GM19455 (cell line): ENCODE measurements around the gene FBLN5.
"Not testable (repeated sequence)": the region's sequence is repeated elsewhere in the genome, so short reads cannot be mapped to it uniquely, and the experiment has no call there.

ENCODE experiments used
- ATAC-seq: cut with Tn5 transposase; IDR thresholded peaks from one replicate; pipeline ENCODE4 v1.9.1; 2021; ENCODE audit not compliant: unreplicated experiment

The FBLN5 gene

GRCh38 chr14:91910196-91910595 is 37.3 kb downstream of the FBLN5 start:
- no peak for ATAC-seq

DNA sequence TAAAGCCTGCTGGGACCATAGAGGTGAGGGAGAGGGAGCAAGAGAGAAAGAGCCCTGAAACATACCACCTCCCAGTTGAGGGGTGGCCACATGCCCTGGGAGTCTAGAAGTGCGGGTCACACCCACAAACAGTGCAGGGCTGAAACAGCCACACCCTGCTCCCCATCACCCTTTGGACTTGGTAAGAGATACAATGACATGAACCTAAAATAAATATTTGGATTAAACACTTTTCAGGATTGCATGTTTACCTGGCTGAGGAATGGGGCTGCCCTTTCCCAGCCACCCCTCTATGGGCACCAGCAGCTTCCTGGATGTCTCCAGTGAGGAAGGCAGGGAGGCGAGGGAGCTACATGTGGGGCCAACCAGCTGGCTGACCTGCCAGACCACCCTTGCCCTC is 41.1 kb downstream of the FBLN5 start:
- ATAC-seq = no peak

GRCh38 chr14:91904956-91905645 is 42.4 kb downstream of the FBLN5 start:
- no peak for ATAC-seq

- no peak for ATAC-seq
Measured at GRCh38 chr14:91904483-91904882, 43.0 kb downstream of the FBLN5 start.

- no peak for ATAC-seq
Measured at GRCh38 chr14:91903070-91903469, 44.4 kb downstream of the FBLN5 start.

DNA sequence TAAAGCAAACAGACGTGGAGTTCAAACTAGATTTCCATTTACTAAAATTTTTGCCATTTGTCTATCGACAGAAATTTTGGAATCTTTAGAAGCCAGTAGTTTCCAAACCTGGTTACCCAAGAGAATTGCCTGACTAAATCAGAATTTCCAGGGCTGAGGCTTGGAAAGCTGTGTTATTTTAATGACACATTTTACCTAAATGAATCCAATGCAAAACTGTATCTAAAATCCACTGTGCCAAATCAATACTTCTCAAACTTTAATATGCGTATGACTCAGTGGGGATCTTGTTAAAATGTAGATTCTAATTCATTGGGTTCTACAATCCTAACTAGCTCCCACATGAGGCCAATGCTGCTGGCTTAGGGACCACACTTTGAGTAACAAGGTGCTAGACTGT is 45.2 kb downstream of the FBLN5 start:
- ATAC-seq = no peak

- no peak for ATAC-seq
Measured at GRCh38 chr14:91901449-91902226, 45.9 kb downstream of the FBLN5 start.

GRCh38 chr14:91899806-91900205 is 47.7 kb downstream of the FBLN5 start:
- no peak for ATAC-seq

DNA sequence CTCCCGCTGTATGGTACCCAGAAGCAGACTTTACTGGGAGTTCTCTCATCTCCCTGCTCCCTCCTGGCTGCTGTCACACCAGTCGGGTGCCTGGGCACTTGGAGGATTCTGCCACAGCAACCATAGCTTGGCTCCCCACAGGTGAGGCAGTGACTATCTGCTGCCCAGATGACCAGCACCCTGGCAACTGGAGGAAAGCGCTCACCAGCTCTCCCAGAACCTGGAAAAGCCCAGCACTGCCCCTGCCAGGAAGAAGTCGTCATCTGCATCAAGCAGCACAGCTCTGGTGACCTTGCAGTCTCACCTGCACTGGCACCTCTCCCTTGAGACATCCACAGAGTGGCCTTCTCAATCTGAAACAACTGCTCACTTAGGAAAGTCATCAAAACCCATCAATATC is 48.3 kb downstream of the FBLN5 start:
- ATAC-seq = no peak

GRCh38 chr14:91898372-91898771 is 49.1 kb downstream of the FBLN5 start:
- no peak for ATAC-seq

- not testable (repeated sequence) for ATAC-seq
Measured at GRCh38 chr14:91897716-91898115, 49.8 kb downstream of the FBLN5 start.

DNA sequence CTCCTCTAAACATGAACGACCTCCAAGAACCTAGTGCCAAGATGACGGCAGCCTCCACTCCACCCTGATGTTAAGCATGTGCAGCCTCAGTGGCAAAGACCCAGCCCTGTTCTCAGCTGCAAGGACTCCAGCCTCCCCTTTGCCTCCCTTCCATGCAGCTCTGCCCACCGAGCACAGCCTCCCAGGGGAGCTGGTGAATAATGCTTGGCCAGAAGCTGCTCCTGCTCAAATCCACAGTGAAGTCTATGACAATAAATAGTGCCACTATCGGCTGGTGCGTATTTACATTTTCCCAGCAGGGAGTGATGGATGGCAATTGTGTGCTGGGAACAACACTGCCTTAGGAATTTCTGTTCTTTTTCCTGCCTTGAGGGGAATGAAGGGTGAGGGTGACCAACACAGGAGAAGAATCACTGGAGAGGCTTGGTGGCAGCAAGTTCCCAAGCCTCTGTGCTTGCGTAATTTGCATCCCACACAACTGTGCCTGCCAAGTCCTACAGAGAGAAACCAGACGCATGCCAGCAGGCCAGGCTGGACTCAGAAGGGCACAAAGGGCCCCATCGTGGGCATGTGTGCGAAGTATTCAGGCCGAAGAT is 50.3 kb downstream of the FBLN5 start:
- ATAC-seq = no peak

- ATAC-seq = no peak
Measured at GRCh38 chr14:91896419-91896818, 51.1 kb downstream of the FBLN5 start.

- ATAC-seq = no peak
Measured at GRCh38 chr14:91893669-91894068, 53.8 kb downstream of the FBLN5 start.

DNA sequence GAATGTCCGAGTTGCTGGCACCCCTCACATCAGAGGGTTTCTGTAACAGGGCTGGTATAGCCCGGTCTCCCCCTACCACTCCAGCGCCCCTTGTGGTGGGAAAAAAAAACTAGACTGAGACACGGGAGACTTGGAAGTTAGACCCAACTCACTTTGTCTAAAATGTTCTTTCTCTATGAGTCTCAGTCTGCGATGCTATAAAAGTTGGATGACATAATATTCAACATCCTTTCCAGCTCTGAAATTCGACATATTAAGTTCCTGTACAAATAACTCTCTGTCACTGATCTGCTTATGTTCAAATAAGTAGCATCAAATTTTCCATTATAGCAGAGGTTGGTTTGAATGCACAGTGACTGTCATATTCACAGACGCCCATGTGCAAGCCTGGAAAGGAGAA is 54.5 kb downstream of the FBLN5 start:
- no peak for ATAC-seq

DNA sequence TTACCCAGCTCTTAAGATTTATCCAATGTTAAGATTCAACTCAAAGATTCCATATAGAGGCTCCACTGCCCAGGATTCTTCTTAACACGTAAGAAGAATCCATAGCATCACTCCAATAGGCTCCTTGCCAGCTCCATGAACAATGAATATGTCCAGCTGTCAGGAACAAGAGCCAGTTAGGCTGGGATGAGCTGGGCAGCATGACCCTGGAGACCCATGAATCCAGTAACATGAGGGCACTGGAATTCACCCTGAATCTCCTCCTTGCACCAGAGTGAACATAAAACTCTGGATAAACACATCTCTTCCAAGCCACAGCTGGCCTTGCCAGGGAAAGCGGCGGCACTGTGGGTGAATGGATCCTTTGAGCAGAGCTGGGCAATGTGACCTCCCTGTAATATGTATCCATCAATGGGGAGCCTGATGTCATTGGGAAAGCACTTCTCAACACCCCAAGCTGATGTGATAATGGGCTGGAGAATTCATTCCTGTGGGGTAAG is 55.7 kb downstream of the FBLN5 start:
- no peak for ATAC-seq

DNA sequence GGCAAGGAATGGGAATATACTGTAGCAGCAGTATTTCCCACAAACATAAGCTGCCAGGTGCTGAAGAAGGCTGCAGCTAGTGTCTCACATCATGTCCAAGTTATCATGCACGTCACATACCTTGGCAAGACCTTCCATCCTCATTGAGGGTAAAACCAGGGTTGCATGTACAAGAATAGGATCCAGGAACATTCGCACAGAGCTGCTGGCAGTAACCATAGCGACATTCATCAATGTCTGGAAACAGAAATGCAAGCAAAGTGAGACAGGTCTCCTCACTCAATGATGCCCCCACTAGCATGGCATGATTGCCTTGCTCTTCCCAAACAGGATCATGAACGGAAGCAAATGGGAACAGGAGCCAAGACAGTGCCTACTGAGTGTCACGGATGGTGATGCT is 56.4 kb downstream of the FBLN5 start:
- no peak for ATAC-seq

GRCh38 chr14:91890291-91890749 is 57.2 kb downstream of the FBLN5 start:
- no peak for ATAC-seq

- ATAC-seq = no peak
Measured at GRCh38 chr14:91889477-91890211, 57.9 kb downstream of the FBLN5 start.

GRCh38 chr14:91888641-91889476 is 58.6 kb downstream of the FBLN5 start:
- ATAC-seq = no peak
